BE2C (cell line): ENCODE data around the gene SLC9C1.
"Not testable (repeated sequence)": the region's sequence is repeated elsewhere in the genome, so short reads cannot be mapped to it uniquely, and the experiment has no call there.

Source experiments
- DNase-seq: peaks from one replicate; pipeline ENCODE4 v3.0.0-alpha.2; 2020
- H3K27me3 ChIP-seq: fragments of 250-450 bp; sonication (Bioruptor Pico); 2 replicates; pipeline ENCODE4 v1.5.1; 2020; ENCODE audit warnings: mild to moderate bottlenecking
- H3K36me3 ChIP-seq: fragments of 250-450 bp; sonication (Bioruptor Pico); 2 replicates; pipeline ENCODE4 v1.5.1; 2020; ENCODE audit warnings: mild to moderate bottlenecking
- H3K4me1 ChIP-seq: fragments of 250-450 bp; sonication (Bioruptor Pico); 2 replicates; pipeline ENCODE4 v1.5.1; 2020
- H3K4me3 ChIP-seq: 2 replicates; pipeline ENCODE4 v1.5.1; 2011; ENCODE audit warnings: low read depth, low read length
- H3K9me3 ChIP-seq: fragments of 250-450 bp; sonication (Bioruptor Pico); 2 replicates; pipeline ENCODE4 v1.5.1; 2020
- TF ChIP-seq, protein P1 (sequence below): IDR thresholded peaks from 2 replicates; pipeline ENCODE4 v1.5.1; 2012; ENCODE audit warnings: mild to moderate bottlenecking, low read depth, low read length

The SLC9C1 gene

DNA sequence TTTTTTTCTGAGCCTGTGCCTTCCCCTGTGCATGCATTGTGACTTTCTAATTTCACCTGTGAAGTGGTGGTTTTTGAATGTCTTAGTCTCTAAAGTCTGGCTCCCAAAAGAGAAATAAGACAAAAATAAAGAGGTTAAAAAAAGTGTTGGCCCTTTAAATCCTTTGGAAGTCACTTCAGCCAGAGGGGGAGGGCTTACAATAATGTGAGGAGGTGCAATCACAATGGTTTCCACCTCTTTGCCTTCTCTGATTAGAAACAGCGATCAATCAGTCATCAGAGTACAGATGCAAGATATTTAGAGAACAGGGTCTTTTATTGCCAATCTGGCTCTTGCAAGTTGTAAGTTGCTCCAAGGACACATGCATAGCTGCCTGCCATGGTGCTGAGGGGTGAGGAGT lies 96.9 kb downstream of the SLC9C1 start:
- Histone ChIP-seq H3K4me1 (no peaks in the 10 kb centered on the region), H3K9me3 (no peaks in the 10 kb centered on the region), H3K4me3 (no peak overlapping the region), H3K36me3 (no peaks in the 10 kb centered on the region), H3K27me3 (no peaks in the 10 kb centered on the region)
- TF ChIP-seq, protein P1, sequence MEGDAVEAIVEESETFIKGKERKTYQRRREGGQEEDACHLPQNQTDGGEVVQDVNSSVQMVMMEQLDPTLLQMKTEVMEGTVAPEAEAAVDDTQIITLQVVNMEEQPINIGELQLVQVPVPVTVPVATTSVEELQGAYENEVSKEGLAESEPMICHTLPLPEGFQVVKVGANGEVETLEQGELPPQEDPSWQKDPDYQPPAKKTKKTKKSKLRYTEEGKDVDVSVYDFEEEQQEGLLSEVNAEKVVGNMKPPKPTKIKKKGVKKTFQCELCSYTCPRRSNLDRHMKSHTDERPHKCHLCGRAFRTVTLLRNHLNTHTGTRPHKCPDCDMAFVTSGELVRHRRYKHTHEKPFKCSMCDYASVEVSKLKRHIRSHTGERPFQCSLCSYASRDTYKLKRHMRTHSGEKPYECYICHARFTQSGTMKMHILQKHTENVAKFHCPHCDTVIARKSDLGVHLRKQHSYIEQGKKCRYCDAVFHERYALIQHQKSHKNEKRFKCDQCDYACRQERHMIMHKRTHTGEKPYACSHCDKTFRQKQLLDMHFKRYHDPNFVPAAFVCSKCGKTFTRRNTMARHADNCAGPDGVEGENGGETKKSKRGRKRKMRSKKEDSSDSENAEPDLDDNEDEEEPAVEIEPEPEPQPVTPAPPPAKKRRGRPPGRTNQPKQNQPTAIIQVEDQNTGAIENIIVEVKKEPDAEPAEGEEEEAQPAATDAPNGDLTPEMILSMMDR: no peak
- no peak for DNase-seq

DNA sequence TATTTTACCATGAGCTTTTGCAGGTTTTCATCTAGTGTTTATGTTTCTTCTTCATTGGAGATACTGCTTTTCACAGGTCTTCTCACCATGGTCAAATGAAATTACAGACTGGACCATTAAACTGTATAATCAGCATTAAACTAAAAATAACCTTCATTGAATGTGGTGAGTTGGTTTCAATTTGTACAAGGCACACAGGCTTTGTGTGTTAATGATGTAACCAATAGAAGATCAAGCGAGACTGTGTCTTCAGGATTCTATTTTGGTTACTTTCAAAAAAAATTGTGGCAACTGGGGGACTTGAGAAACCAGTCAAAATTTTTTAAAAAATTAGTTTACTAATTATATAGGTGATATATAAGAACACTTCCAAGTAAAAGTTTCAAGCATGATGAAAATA lies 106.7 kb downstream of the SLC9C1 start:
- no peaks in the 10 kb centered on the region for H3K36me3 ChIP-seq
- TF ChIP-seq, protein P1: no peak
- no peaks in the 10 kb centered on the region for H3K4me1 ChIP-seq
- H3K4me3 ChIP-seq: no peak overlapping the region
- no peak for DNase-seq
- no peaks in the 10 kb centered on the region; the same call in 1 of the 2 replicates for H3K27me3 ChIP-seq
- H3K9me3 ChIP-seq: no peaks in the 10 kb centered on the region

DNA sequence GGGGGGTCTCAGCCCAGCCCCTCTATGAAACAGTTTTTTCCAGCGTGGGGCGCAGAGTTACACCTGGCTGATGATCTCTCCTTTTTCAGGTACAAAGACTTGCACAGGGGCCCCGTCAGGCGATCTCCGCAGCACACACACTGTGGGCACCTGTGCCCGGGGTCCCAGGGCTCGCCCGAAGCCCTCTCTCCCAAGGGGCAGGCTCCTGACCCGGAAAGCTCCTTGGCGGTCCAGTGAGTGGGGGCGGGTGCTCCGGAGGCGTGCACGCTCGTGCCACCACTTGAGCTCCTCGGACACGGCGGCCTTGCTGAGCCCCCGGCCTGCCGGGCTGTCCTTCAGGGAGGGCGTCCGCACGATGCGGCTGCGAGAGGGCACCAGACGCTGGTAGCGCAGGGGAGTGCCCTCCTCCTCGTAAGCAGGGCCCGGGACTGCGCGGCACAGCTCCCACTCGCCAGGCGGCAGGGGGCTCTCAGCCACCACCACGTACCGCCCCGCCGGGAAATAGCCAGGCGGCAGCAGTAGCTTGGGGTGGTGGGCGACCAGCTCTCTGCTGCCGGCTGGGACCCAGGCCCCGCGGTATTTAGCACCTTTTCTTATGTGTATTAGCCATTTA lies 108.5 kb downstream of the SLC9C1 start:
- H3K4me3 ChIP-seq, DNase-seq: not testable (repeated sequence)

DNA sequence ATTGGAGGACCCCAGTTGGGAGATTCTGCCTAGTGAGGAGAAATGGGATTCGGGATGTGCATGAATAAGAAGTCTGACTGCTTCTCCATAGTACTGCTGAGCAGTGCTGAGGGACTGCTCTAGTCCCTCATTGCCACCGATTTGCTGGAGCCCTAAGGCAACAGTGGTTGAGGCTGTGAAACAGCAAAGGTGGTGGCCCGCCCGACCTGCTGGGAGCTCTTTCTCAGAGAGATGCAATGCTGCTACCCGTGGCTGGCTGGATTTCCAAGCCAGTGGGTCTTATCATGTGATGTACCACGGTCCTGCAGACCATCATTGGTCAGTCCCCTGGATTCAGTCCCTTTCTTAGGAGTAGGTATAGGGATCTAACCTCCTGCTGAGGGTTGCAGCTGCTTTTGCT lies 118.4 kb downstream of the SLC9C1 start:
- no peaks in the 10 kb centered on the region for H3K36me3 ChIP-seq
- peaks cover 3% of the 10 kb centered on the region for H3K27me3 ChIP-seq
- no peaks in the 10 kb centered on the region for H3K9me3 ChIP-seq
- TF ChIP-seq, protein P1: no peak
- no peak for DNase-seq
- H3K4me1 ChIP-seq: no peaks in the 10 kb centered on the region
- no peak overlapping the region for H3K4me3 ChIP-seq

More for the DNA sequence above, 108.5 kb downstream of the SLC9C1 start:
- not testable (repeated sequence) for H3K4me1 ChIP-seq, H3K9me3 ChIP-seq, H3K36me3 ChIP-seq, H3K27me3 ChIP-seq

DNA sequence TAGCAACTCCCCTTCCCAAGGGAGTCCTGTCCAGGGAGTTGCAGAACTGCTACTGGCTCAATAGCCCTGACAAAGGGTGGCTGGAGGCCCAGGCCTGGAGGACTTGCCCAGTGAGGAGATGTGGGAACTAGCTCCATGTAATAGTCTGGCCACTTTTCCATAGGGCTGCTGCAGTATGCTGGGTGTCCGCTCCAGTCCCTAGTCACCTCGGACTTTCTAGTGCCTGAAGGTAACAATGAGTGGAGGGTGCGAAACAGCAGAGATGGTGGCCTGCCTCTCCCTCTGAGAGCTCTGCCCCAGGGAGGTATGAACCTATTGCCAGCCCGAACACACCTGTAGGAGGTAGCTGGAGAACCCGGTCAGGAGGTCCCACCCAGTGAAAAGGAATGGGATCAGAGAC lies 119.0 kb downstream of the SLC9C1 start:
- H3K4me3 ChIP-seq: no peak overlapping the region
- H3K27me3 ChIP-seq: peaks cover 3% of the 10 kb centered on the region; the same call in 1 of the 2 replicates
- H3K4me1 ChIP-seq: no peaks in the 10 kb centered on the region
- no peaks in the 10 kb centered on the region for H3K36me3 ChIP-seq
- no peaks in the 10 kb centered on the region for H3K9me3 ChIP-seq
- no peak for DNase-seq
- TF ChIP-seq, protein P1: no peak

DNA sequence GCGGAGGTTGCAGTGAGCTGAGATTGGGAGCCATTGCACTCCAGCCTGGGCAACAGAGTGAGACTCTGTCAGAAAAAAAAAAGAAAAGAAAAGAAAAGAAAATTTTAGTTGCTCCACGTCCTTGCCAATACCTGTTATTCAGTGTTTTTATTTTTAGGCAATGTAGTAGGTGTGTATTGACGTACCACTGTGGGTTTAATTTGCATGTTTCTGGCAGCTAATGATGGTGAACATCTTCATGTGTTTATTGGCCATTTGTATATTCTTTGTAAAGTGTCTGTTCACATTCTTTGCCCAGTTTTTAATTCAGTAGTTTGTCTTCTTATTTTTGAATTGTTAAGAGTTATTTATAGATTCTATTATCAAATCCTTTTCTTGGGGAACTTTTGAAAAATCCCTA lies 122.9 kb downstream of the SLC9C1 start:
- TF ChIP-seq, protein P1: no peak
- no peak for DNase-seq
- no peaks in the 10 kb centered on the region for H3K4me1 ChIP-seq
- no peaks in the 10 kb centered on the region for H3K9me3 ChIP-seq
- H3K27me3 ChIP-seq: no peaks in the 10 kb centered on the region; the same call in 1 of the 2 replicates
- no peak overlapping the region for H3K4me3 ChIP-seq
- no peaks in the 10 kb centered on the region for H3K36me3 ChIP-seq
